Liver (tissue), 9 donors: ENCODE results near the gene ZC3H8. TPM values are rescaled to one million over a fixed set of nuclear protein-coding genes. Genes with fewer than 3 reads are reported as not detected.

ENCODE experiments used
- DNase-seq: peaks from one replicate; pipeline ENCODE4 v3.0.0-alpha.2; 2017; ENCODE audit warnings: low spot score
- H3K27ac ChIP-seq, 2 donors: one replicate each; pipeline ENCODE4 v1.7.0; 2013; ENCODE audit warnings: inconsistent platforms in 2 of 2, low read length in 2 of 2, control low read depth in 1 of 2, low read depth in 1 of 2, mild to moderate bottlenecking in 1 of 2
- H3K27me3 ChIP-seq, 4 donors: one replicate each; pipeline versions ENCODE4 v1.6.1 to v1.7.0; 2013; ENCODE audit warnings: low read length in 3 of 4, inconsistent platforms in 1 of 4, mild to moderate bottlenecking in 1 of 4, moderate library complexity in 1 of 4; ENCODE audit not compliant: control insufficient read depth in 4 of 4, insufficient read depth in 4 of 4
- H3K36me3 ChIP-seq, 4 donors: one replicate each; pipeline versions ENCODE4 v1.6.1 to v1.7.0; 2013; ENCODE audit warnings: low read length in 3 of 4, mild to moderate bottlenecking in 3 of 4, low read depth in 1 of 4, moderate library complexity in 1 of 4; ENCODE audit not compliant: control insufficient read depth in 4 of 4, insufficient read depth in 3 of 4
- H3K4me1 ChIP-seq, 4 donors: one replicate each; pipeline versions ENCODE4 v1.6.1 to v1.7.0; 2013; ENCODE audit warnings: low read length in 3 of 4, mild to moderate bottlenecking in 3 of 4, moderate library complexity in 1 of 4; ENCODE audit not compliant: control insufficient read depth in 4 of 4, insufficient read depth in 4 of 4
- H3K4me3 ChIP-seq, 3 donors: one replicate each; pipeline versions ENCODE4 v1.6.1 to v1.7.0; 2013; ENCODE audit warnings: low read length in 3 of 3, control low read depth in 1 of 3, low read depth in 1 of 3, mild to moderate bottlenecking in 1 of 3
- H3K9ac ChIP-seq, 2 donors: one replicate each; pipeline ENCODE4 v1.7.0; 2013; ENCODE audit warnings: low read length in 2 of 2, mild to moderate bottlenecking in 2 of 2, moderate library complexity in 2 of 2, control low read depth in 1 of 2, low read depth in 1 of 2
- H3K9me3 ChIP-seq, 4 donors: one replicate each; pipeline versions ENCODE4 v1.6.1 to v1.7.0; 2013; ENCODE audit warnings: low read length in 3 of 4; ENCODE audit not compliant: control insufficient read depth in 4 of 4
- ATF3 ChIP-seq: IDR thresholded peaks from 2 replicates; pipeline ENCODE4 v1.6.1; 2016; ENCODE audit warnings: antibody characterized with exemption
- CTCF ChIP-seq: fragments of 150-350 bp; IDR thresholded peaks from 2 replicates; pipeline ENCODE4 v1.5.1; 2017; ENCODE audit warnings: improper control_type of control experiment, low read depth, low read length; ENCODE audit not compliant: missing input control
- EGR1 ChIP-seq, 2 donors: IDR thresholded peaks; 2 replicates each; pipeline ENCODE4 v1.6.1; 2016 to 2018; ENCODE audit warnings: antibody characterized with exemption in 2 of 2, low read depth in 2 of 2
- FOXA1 ChIP-seq: IDR thresholded peaks from 2 replicates; pipeline ENCODE4 v1.6.1; 2016; ENCODE audit warnings: antibody characterized with exemption
- FOXA2 ChIP-seq: IDR thresholded peaks from 2 replicates; pipeline ENCODE4 v1.6.1; 2016; ENCODE audit warnings: antibody characterized with exemption
- GABPA ChIP-seq, 2 donors: IDR thresholded peaks in 1 of 2; conservative IDR thresholded peaks in 1 of 2; 2 replicates each; pipeline ENCODE4 v1.6.1; 2016; ENCODE audit warnings: antibody characterized with exemption in 2 of 2, mild to moderate bottlenecking in 1 of 2, moderate library complexity in 1 of 2
- HNF4A ChIP-seq, 2 donors: conservative IDR thresholded peaks; 2 replicates each; pipeline ENCODE4 v1.6.1; 2016; ENCODE audit warnings: antibody characterized with exemption in 2 of 2, mild to moderate bottlenecking in 2 of 2
- HNF4G ChIP-seq: IDR thresholded peaks from 2 replicates; pipeline ENCODE4 v1.6.1; 2016; ENCODE audit warnings: antibody characterized with exemption
- JUND ChIP-seq, 2 donors: IDR thresholded peaks; 2 replicates each; pipeline ENCODE4 v1.6.1; 2016; ENCODE audit warnings: antibody characterized with exemption in 2 of 2
- MAX ChIP-seq: IDR thresholded peaks from 2 replicates; pipeline ENCODE4 v1.6.1; 2016; ENCODE audit warnings: antibody characterized with exemption
- NR2F2 ChIP-seq: IDR thresholded peaks from 2 replicates; pipeline ENCODE4 v1.6.1; 2016; ENCODE audit warnings: antibody characterized with exemption
- RAD21 ChIP-seq, 2 donors: IDR thresholded peaks; 2 replicates each; pipeline ENCODE4 v1.6.1; 2016; ENCODE audit warnings: antibody characterized with exemption in 2 of 2, mild to moderate bottlenecking in 2 of 2
- REST ChIP-seq: IDR thresholded peaks from 2 replicates; pipeline ENCODE4 v1.6.1; 2016; ENCODE audit warnings: antibody characterized with exemption, mild to moderate bottlenecking
- RXRA ChIP-seq, 2 donors: IDR thresholded peaks; 2 replicates each; pipeline ENCODE4 v1.6.1; 2017 to 2018; ENCODE audit warnings: antibody characterized with exemption in 2 of 2, mild to moderate bottlenecking in 1 of 2
- SP1 ChIP-seq: IDR thresholded peaks from 2 replicates; pipeline ENCODE4 v1.6.1; 2018; ENCODE audit warnings: antibody characterized with exemption, mild to moderate bottlenecking
- TAF1 ChIP-seq: conservative IDR thresholded peaks from 2 replicates; pipeline ENCODE4 v1.6.1; 2016; ENCODE audit warnings: antibody characterized with exemption, mild to moderate bottlenecking
- YY1 ChIP-seq: IDR thresholded peaks from 2 replicates; pipeline ENCODE4 v1.6.1; 2016; ENCODE audit warnings: antibody characterized with exemption, mild to moderate bottlenecking
- ZBTB33 ChIP-seq: IDR thresholded peaks from 2 replicates; pipeline ENCODE4 v1.6.1; 2016; ENCODE audit warnings: antibody characterized with exemption
- WGBS: extraction: QIAGEN DNeasy Blood & Tissue Kit; methylation state at CpG from one replicate; pipeline ENCODE4 v1.1.7; 2013; 5-methylcytosine and 5-hydroxymethylcytosine counted together
- polyA plus RNA-seq, 2 donors: library from polyadenylated mRNA; stranded (reverse) in 1 of 2; unstranded in 1 of 2; fragments of 200-250 nt in 1 of 2; fragments of >200 nt in 1 of 2; fragmentation: Nextera tagmentation in 1 of 2; extraction: Ambion mirVana in 1 of 2; gene quantifications; one replicate each; pipeline versions ENCODE4 v1.2.1 to v1.2.3, GENCODE V29; 2013 to 2015
- total RNA-seq, 2 donors: library from RNA; depleted of rRNA; stranded (reverse); fragments of >200 nt; gene quantifications; one replicate each; pipeline ENCODE4 v1.2.3, GENCODE V29; 2014
- donor health status: healthy.
- donor health status: healthy.
- donor health status: healthy.
- donor health status: healthy.
- donor health status: healthy.

Gene ZC3H8
- total and polyA plus RNA-seq, 4 donors, result 2.4 to 8.9 (median 6.5) TPM

GRCh38 chr2:112183327-112184025 is 71.4 kb downstream of the ZC3H8 start:
- WGBS, result 94% methylated on average over 8 of the region's 8 CpGs
- TF ChIP-seq MAX (no peak), FOXA1 (no peak), CTCF (no peak), HNF4G (no peak), EGR1 (IDR thresholded peaks at IDR 0.05; ENCODE audit: low read depth in 2 of 2) (no peak), RXRA (IDR thresholded peaks at IDR 0.05) (no peak), RAD21 (IDR thresholded peaks at IDR 0.05) (no peak), HNF4A (conservative IDR thresholded peaks at IDR 0.05) (no peak), GABPA (IDR thresholded peaks at IDR 0.05 in 1 of 2, conservative IDR thresholded peaks at IDR 0.05 in 1 of 2) (no peak), NR2F2 (no peak), JUND (IDR thresholded peaks at IDR 0.05) (no peak), ATF3 (no peak), ZBTB33 (no peak), REST (no peak)
- no peak overlapping the region for H3K9ac ChIP-seq
- no peaks in the 10 kb centered on the region for H3K36me3 ChIP-seq
- H3K4me1 ChIP-seq, result no peaks in the 10 kb centered on the region
- H3K9me3 ChIP-seq, result no peaks in the 10 kb centered on the region
- H3K4me3 ChIP-seq, result no peak overlapping the region
- peaks cover 0 to 2% (median 0%) of the 10 kb centered on the region in 4 donors for H3K27me3 ChIP-seq
- no peak for DNase-seq
- no peak overlapping the region for H3K27ac ChIP-seq

- whole genome bisulfite sequencing, result 92% methylated on average over 17 of the region's 17 CpGs
Observed at GRCh38 chr2:112182581-112183034, 72.2 kb downstream of the ZC3H8 start.

More at GRCh38 chr2:112182581-112183034, 72.2 kb downstream of the ZC3H8 start:
- DNase-seq, result no peak
- Histone ChIP-seq H3K9ac (no peak overlapping the region), H3K9me3 (no peaks in the 10 kb centered on the region), H3K4me3 (no peak overlapping the region), H3K27ac (no peak overlapping the region), H3K4me1 (no peaks in the 10 kb centered on the region), H3K36me3 (no peaks in the 10 kb centered on the region), H3K27me3 (peaks cover 0 to 2% (median 0%) of the 10 kb centered on the region in 4 donors)
- TF ChIP-seq SP1 (no peak), JUND (IDR thresholded peaks at IDR 0.05) (no peak), FOXA2 (no peak), NR2F2 (no peak), YY1 (no peak), TAF1 (no peak), MAX (no peak), GABPA (IDR thresholded peaks at IDR 0.05 in 1 of 2, conservative IDR thresholded peaks at IDR 0.05 in 1 of 2) (no peak)
